Measurements from ENCODE around the gene CDK17. TPM values are rescaled to one million over a fixed set of nuclear protein-coding genes. Genes with fewer than 3 reads are reported as not detected.

Gene CDK17
- total RNA-seq, 6 donors from 2014 or later = 31.5 to 71.8 (median 42.5) TPM

DNA sequence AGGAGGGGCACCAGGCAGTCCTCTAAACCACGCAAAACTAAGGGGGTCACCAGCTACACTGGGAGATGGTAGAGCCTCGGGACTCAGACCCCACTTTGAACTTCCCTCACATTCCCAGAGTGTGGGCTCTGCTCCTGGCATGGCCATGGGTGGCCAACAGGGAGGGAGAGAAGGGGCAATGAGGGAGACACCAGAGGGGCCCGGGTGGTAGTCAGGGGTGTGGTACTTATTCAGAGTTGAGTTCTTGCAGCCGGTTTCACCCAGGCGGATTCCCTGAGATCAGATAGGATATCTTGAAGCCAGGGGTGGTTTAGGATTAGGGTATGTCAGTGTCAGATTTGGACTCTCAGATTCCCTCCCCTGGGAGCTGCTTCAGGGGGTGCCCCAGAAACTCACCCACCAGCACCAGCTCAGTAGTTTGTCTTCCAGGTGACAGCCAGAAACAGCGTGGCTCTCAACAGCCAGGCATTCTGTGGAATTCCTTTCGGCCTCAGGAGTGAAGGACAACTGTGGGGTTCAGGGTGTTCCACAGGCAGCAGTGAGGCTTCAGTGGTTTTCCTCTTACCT is 150.0 kb downstream of the CDK17 start:
- DNase-seq (no peak), ATAC-seq (ENCODE audit: low FRiP score in 2 of 2) (no peak)
- Histone ChIP-seq H3K4me1 (peaks cover 12 to 19% (median 14%) of the 10 kb centered on the region in 4 donors), H3K27ac (peak overlapping the region in 3 of 4 donors; percentile 13 to 64 (median 33)), H3K36me3 (peaks cover 7 to 59% (median 19%) of the 10 kb centered on the region in 4 donors), H3K9me3 (no peaks in the 10 kb centered on the region), H3K4me3 (no peak overlapping the region), H3K27me3 (no peaks in the 10 kb centered on the region)
- WGBS, 2 donors = 84 to 89% methylated on average over 7 of the region's 7 CpGs
- TF ChIP-seq POLR2AphosphoS5 (IDR thresholded peaks at IDR 0.05) (no peak), EP300 (IDR thresholded peaks at IDR 0.05) (no peak), POLR2A (IDR thresholded peaks at IDR 0.05) (no peak)

DNA sequence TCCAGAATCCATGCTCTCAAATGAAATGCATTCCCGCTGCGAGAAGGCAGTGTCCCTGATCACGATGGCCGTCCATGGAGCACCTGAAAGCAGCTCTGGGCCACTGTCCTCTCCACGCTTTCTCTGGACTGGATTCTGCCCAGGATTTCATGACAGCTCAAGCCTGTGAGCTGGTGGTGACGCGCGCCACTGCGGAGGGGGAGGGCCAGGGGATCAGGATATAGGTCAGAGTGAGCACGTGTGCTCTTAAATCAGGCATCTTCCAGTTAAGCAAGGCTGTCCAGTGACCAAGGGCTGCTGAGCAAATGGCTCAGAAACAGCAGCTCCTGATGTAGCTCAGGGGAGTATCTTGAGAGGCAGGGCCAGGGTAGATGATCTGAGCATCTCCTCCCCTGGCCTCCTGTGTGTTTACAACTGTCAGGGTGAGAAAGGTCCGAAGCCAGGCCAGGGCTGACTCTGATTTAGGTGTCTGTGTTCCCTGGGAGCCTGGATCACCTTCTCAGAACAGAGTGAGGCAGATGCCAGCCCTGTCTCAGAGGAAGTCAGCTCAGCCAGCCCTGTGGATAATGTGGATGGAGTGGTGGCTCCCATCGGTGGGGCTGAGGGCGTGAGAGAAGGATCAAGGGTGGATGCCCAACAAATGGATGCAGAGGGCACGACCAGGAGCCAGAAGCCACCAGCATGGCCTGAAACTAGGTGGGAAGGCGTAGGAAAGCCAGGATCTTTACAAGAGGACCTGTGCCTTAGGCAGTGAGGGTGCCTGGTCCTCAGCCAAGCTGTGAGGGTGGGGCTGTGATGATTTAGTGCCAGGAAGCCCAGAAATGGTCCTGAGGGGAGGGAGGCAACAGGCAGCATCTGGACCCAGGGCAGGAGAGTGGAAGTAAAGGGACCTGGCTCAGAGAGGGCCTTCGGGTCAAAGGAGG is 150.8 kb downstream of the CDK17 start:
- H3K4me1 ChIP-seq = peaks cover 7 to 13% (median 10%) of the 10 kb centered on the region in 4 donors
- peaks cover 7 to 59% (median 19%) of the 10 kb centered on the region in 4 donors for H3K36me3 ChIP-seq
- TF ChIP-seq POLR2AphosphoS5 (IDR thresholded peaks at IDR 0.05) (no peak), CTCF (IDR thresholded peaks at IDR 0.05) (no peak), POLR2A (IDR thresholded peaks at IDR 0.05) (no peak), EP300 (IDR thresholded peaks at IDR 0.05) (no peak)
- no peaks in the 10 kb centered on the region for H3K27me3 ChIP-seq
- H3K27ac ChIP-seq = peak overlapping the region; percentile 8 to 64 (median 23)
- peak in 1 of 2 donors; percentile 28 for ATAC-seq (ENCODE audit: low FRiP score in 2 of 2)
- H3K4me3 ChIP-seq = no peak overlapping the region
- 77 to 89% methylated on average over 10 to 16 of the region's 16 CpGs for WGBS, 2 donors
- H3K9me3 ChIP-seq = no peaks in the 10 kb centered on the region
- peak in 1 of 2 donors; percentile 61 for DNase-seq

DNA sequence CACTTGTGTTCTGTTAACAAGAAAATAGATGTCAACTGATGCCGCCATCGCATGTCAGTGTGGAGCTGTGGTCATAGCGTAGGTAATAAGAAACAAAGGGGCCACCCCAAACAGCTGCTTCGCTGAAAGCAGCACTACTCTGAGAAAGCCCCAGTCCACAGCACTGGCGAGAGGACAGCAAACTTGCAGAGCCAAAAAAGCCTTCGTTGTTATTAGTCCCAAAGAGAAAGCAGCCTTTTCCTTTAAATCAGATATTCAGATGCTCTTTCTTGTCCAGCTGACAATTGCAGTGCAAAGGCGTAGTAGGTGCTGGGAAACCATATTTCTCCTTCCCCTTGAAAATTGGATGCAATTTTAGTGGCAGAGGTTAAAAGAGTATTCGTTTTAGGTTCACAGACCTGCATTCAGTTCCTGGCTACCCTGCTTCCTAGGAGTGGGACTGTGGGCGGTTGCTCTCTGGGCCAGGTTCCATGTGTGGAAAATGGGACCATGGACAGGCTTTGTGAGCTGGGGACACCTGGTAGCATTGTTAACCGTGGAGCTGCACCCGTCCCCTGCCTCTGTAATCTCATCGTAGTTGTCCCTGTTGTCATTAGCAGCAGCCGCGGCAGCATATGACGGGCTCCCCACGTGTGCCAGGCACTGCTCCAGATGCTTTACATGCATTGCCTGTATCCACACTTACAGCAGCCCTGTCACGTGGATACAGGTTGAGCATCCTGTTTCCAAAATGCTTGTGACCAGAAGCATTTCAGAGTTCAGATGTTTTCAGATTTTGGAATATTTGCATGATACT is 151.9 kb downstream of the CDK17 start:
- TF ChIP-seq POLR2AphosphoS5 (IDR thresholded peaks at IDR 0.05) = no peak
- TF ChIP-seq EP300 (IDR thresholded peaks at IDR 0.05) = no peak
- TF ChIP-seq CTCF (IDR thresholded peaks at IDR 0.05) = no peak
- no peak for TF ChIP-seq POLR2A (IDR thresholded peaks at IDR 0.05)
- Histone ChIP-seq H3K36me3 (peaks cover 7 to 59% (median 19%) of the 10 kb centered on the region in 4 donors), H3K4me3 (no peak overlapping the region), H3K9me3 (no peaks in the 10 kb centered on the region), H3K27me3 (no peaks in the 10 kb centered on the region), H3K4me1 (peaks cover 0 to 13% (median 5%) of the 10 kb centered on the region in 4 donors), H3K27ac (peak overlapping the region in 1 of 4 donors; percentile 64)
- DNase-seq (no peak), ATAC-seq (ENCODE audit: low FRiP score in 2 of 2) (no peak)
- 90 to 92% methylated on average over 15 to 17 of the region's 17 CpGs for WGBS, 2 donors

DNA sequence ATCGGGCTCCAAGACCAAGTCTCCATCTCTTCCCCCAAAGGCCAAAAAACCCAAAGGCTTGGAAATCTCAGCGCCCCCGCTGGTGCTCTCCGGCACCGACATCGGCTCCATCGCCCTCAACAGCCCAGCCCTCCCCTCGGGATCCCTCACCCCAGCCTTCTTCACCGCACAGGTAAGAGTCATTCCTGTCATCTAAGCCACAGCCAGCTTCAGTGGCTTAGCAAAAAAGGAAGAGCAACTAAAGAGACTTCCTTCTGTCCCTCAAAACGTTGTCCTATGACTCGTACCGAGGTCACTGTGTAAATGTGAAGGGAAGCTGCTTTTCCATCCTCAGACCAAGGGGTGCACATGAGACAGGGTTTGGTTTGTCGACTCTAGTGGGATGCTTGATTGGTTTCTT is 152.7 kb downstream of the CDK17 start:
- no peaks in the 10 kb centered on the region for H3K27me3 ChIP-seq
- WGBS, 2 donors = 84 to 88% methylated on average over 13 of the region's 13 CpGs
- peaks cover 2 to 14% (median 7%) of the 10 kb centered on the region in 4 donors for H3K4me1 ChIP-seq
- no peak overlapping the region for H3K4me3 ChIP-seq
- ATAC-seq (ENCODE audit: low FRiP score in 2 of 2) (no peak), DNase-seq (no peak)
- no peaks in the 10 kb centered on the region for H3K9me3 ChIP-seq
- H3K36me3 ChIP-seq = peaks cover 7 to 54% (median 19%) of the 10 kb centered on the region in 4 donors
- TF ChIP-seq CTCF (IDR thresholded peaks at IDR 0.05) = no peak
- TF ChIP-seq POLR2A (IDR thresholded peaks at IDR 0.05) = no peak
- TF ChIP-seq EP300 (IDR thresholded peaks at IDR 0.05) = no peak
- no peak for TF ChIP-seq POLR2AphosphoS5 (IDR thresholded peaks at IDR 0.05)
- no peak overlapping the region for H3K27ac ChIP-seq
